Measurements from ENCODE around the gene CFAP53. TPM values are rescaled to one million over a fixed set of nuclear protein-coding genes. Genes with fewer than 3 reads are reported as not detected.
"Not testable (repeated sequence)": the region's sequence is repeated elsewhere in the genome, so short reads cannot be mapped to it uniquely, and the experiment has no call there.

CFAP53 gene
- polyA plus RNA-seq, 2 donors: 0.13 to 0.33 TPM

DNA sequence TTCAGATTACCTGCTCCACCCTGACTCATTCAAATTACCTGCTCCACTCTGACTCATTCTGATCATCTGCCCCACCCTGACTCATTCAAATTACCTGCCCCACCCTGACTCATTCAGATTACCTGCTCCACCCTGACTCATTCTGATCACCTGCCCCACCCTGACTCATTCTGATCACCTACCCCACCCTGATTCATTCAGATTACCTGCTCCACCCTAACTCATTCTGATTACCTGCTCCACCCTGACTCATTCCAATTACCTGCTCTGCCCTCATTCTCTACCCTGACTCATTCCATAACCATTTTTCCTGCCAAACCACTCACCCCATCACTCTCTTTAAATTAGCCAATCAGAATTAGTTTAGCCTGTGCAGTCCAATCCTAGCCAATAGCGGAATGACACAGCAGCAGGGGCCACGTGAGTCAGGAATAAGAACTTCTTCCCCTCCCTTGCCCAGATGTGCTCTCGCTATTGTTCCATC is 26.2 kb downstream of the CFAP53 start:
- Histone ChIP-seq H3K27ac (ENCODE audit: low read depth in 2 of 2, low read length in 1 of 2) (peak overlapping the region; percentile 5 to 76), H3K27me3 (ENCODE audit: control insufficient read depth in 1 of 2, insufficient read depth in 2 of 2, low read length in 2 of 2) (no peaks in the 10 kb centered on the region), H3K36me3 (ENCODE audit: control insufficient read depth in 2 of 2, insufficient read depth in 2 of 2, low read length in 1 of 2) (no peaks in the 10 kb centered on the region), H3K4me3 (ENCODE audit: low read depth in 1 of 2, low read length in 2 of 2) (no peak overlapping the region), H3K4me1 (ENCODE audit: control insufficient read depth in 2 of 2, insufficient read depth in 2 of 2, low read length in 1 of 2) (no peaks in the 10 kb centered on the region), H3K9me3 (ENCODE audit: control insufficient read depth in 2 of 2, insufficient read depth in 1 of 2, low read depth in 1 of 2, low read length in 1 of 2) (no peaks in the 10 kb centered on the region)
- 74 to 81% methylated on average over 3 of the region's 3 CpGs for WGBS, 2 donors

- WGBS, 2 donors: 62 to 72% methylated on average over 2 of the region's 2 CpGs
- H3K27ac ChIP-seq (ENCODE audit: low read depth in 2 of 2, low read length in 1 of 2): no peak overlapping the region
Observed at GRCh38 chr18:50232419-50232818, 33.9 kb downstream of the CFAP53 start.

DNA sequence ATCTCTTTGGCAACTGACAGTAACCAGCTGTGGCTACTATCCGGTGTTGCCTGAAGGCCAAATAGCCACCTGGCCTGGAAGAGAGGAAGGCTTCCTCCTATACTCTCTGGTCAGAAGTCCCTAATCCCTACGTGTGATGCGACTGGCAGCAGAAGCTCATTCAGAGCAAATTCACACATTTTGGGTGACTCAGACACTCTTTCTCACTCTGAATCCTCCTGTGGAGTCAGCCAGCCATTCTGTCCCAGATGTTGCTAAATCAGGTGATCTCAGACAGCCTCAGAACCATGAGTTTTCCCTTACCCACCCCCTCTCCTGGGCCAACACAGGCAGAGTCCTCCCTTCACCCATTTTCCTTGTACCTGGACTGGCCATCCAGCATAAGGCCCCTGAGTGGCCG is 34.7 kb downstream of the CFAP53 start:
- H3K27me3 ChIP-seq (ENCODE audit: control insufficient read depth in 1 of 2, insufficient read depth in 2 of 2, low read length in 2 of 2): no peaks in the 10 kb centered on the region
- no peak overlapping the region for H3K4me3 ChIP-seq (ENCODE audit: low read depth in 1 of 2, low read length in 2 of 2)
- 65 to 66% methylated on average over 4 of the region's 4 CpGs for WGBS, 2 donors
- H3K36me3 ChIP-seq (ENCODE audit: control insufficient read depth in 2 of 2, insufficient read depth in 2 of 2, low read length in 1 of 2): no peaks in the 10 kb centered on the region
- no peaks in the 10 kb centered on the region for H3K9me3 ChIP-seq (ENCODE audit: control insufficient read depth in 2 of 2, insufficient read depth in 1 of 2, low read depth in 1 of 2, low read length in 1 of 2)
- H3K27ac ChIP-seq (ENCODE audit: low read depth in 2 of 2, low read length in 1 of 2): no peak overlapping the region
- H3K4me1 ChIP-seq (ENCODE audit: control insufficient read depth in 2 of 2, insufficient read depth in 2 of 2, low read length in 1 of 2): no peaks in the 10 kb centered on the region

More at GRCh38 chr18:50232419-50232818, 33.9 kb downstream of the CFAP53 start:
- no peaks in the 10 kb centered on the region for H3K27me3 ChIP-seq (ENCODE audit: control insufficient read depth in 1 of 2, insufficient read depth in 2 of 2, low read length in 2 of 2)
- H3K36me3 ChIP-seq (ENCODE audit: control insufficient read depth in 2 of 2, insufficient read depth in 2 of 2, low read length in 1 of 2): no peaks in the 10 kb centered on the region
- no peak overlapping the region for H3K4me3 ChIP-seq (ENCODE audit: low read depth in 1 of 2, low read length in 2 of 2)
- no peaks in the 10 kb centered on the region for H3K9me3 ChIP-seq (ENCODE audit: control insufficient read depth in 2 of 2, insufficient read depth in 1 of 2, low read depth in 1 of 2, low read length in 1 of 2)
- no peaks in the 10 kb centered on the region for H3K4me1 ChIP-seq (ENCODE audit: control insufficient read depth in 2 of 2, insufficient read depth in 2 of 2, low read length in 1 of 2)

GRCh38 chr18:50220249-50220648 is 46.0 kb downstream of the CFAP53 start:
- H3K27ac ChIP-seq (ENCODE audit: low read depth in 2 of 2, low read length in 1 of 2); H3K4me3 ChIP-seq (ENCODE audit: low read depth in 1 of 2, low read length in 2 of 2); H3K36me3 ChIP-seq (ENCODE audit: control insufficient read depth in 2 of 2, insufficient read depth in 2 of 2, low read length in 1 of 2); H3K27me3 ChIP-seq (ENCODE audit: control insufficient read depth in 1 of 2, insufficient read depth in 2 of 2, low read length in 2 of 2); H3K9me3 ChIP-seq (ENCODE audit: control insufficient read depth in 2 of 2, insufficient read depth in 1 of 2, low read depth in 1 of 2, low read length in 1 of 2); H3K4me1 ChIP-seq (ENCODE audit: control insufficient read depth in 2 of 2, insufficient read depth in 2 of 2, low read length in 1 of 2): not testable (repeated sequence)
- WGBS, 2 donors: 87 to 91% methylated on average over 4 of the region's 4 CpGs

DNA sequence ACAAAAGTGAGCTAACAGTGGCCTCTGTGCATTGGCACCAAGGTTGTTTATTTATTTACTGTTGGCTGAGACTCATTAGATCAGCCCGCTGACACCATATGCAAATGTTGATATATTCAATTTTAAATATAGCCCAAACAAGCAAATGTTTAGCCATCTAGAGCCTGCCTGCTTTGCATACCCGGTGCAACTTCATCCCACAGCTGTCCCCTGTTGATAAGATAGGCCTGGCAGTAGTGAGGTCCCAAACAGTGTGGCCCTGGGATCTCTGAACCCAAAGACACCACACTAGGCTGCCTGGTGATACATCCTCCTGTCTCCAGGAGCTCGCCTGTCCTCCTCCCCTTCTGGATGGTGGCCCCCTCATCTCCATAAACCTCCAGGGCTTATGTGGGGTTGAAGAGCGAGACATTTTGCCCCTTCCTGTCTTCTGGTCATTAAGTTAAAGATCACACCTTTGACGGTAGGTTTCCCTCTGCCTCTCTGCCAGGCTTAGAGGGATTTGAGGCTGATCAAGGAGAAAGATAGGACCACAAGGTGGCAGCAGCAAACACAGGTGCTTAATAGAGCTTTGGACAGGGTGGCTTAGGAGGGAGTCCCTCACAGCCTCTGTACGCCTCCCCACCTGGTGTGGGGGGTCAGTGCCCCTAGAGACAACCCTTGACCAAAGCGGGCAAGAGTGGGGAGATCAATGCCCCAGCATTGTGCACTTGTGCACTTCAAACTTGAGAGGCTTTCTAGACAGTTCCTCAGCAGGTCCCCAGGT is 47.7 kb downstream of the CFAP53 start:
- H3K36me3 ChIP-seq (ENCODE audit: control insufficient read depth in 2 of 2, insufficient read depth in 2 of 2, low read length in 1 of 2): no peaks in the 10 kb centered on the region
- 55 to 59% methylated on average over 7 of the region's 7 CpGs for WGBS, 2 donors

DNA sequence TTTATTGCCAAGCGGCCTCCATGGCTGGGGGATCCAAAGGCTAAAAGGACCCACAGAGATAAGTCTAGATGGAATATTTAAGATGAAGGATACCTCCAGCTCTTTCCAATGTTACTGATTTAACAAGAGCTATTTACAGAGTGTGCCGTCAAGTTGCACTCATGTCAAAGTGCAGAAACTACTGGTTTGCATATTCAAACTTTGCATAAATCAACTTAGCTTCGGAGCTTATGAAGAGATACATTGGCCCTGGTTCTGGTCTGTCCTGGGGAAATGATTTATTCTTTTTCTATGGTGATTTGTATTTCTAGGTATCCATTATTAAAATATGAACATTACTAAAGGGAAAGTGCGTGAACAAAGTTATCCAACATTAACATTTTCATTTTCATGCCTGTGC is 57.0 kb downstream of the CFAP53 start:
- H3K27me3 ChIP-seq (ENCODE audit: control insufficient read depth in 1 of 2, insufficient read depth in 2 of 2, low read length in 2 of 2): no peaks in the 10 kb centered on the region
- WGBS, 2 donors: 90 to 91% methylated on average over 4 of the region's 4 CpGs

More for the DNA sequence above, 47.7 kb downstream of the CFAP53 start:
- no peaks in the 10 kb centered on the region for H3K27me3 ChIP-seq (ENCODE audit: control insufficient read depth in 1 of 2, insufficient read depth in 2 of 2, low read length in 2 of 2)
- no peaks in the 10 kb centered on the region for H3K4me1 ChIP-seq (ENCODE audit: control insufficient read depth in 2 of 2, insufficient read depth in 2 of 2, low read length in 1 of 2)
- no peak overlapping the region for H3K4me3 ChIP-seq (ENCODE audit: low read depth in 1 of 2, low read length in 2 of 2)
- H3K27ac ChIP-seq (ENCODE audit: low read depth in 2 of 2, low read length in 1 of 2): no peak overlapping the region
- H3K9me3 ChIP-seq (ENCODE audit: control insufficient read depth in 2 of 2, insufficient read depth in 1 of 2, low read depth in 1 of 2, low read length in 1 of 2): no peaks in the 10 kb centered on the region

DNA sequence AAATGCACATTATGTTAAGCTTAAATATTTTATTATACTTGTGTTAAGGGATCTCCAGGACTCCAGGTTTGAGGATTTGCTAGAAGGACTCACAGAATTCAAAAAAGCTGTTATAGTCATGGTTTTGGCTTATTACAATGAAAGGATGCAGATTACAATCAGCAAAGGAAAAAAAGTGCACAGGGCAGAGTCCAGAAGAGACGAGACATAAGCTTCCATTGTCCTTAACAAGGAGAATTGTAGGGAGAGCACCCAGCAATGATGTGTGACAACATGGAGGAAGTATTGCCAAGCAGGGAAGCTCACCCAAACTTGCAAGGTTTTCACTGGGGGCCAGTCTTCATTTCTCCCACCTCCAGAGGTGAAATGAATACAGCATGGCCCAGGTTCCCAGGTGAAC is 58.6 kb downstream of the CFAP53 start:
- H3K9me3 ChIP-seq (ENCODE audit: control insufficient read depth in 2 of 2, insufficient read depth in 1 of 2, low read depth in 1 of 2, low read length in 1 of 2): no peaks in the 10 kb centered on the region
- H3K27me3 ChIP-seq (ENCODE audit: control insufficient read depth in 1 of 2, insufficient read depth in 2 of 2, low read length in 2 of 2): no peaks in the 10 kb centered on the region
- no peaks in the 10 kb centered on the region for H3K36me3 ChIP-seq (ENCODE audit: control insufficient read depth in 2 of 2, insufficient read depth in 2 of 2, low read length in 1 of 2)
- H3K27ac ChIP-seq (ENCODE audit: low read depth in 2 of 2, low read length in 1 of 2): no peak overlapping the region
- 42 to 46% methylated on average over 1 of the region's 1 CpG for WGBS, 2 donors
- H3K4me3 ChIP-seq (ENCODE audit: low read depth in 1 of 2, low read length in 2 of 2): no peak overlapping the region
- H3K4me1 ChIP-seq (ENCODE audit: control insufficient read depth in 2 of 2, insufficient read depth in 2 of 2, low read length in 1 of 2): no peaks in the 10 kb centered on the region

More for the DNA sequence above, 57.0 kb downstream of the CFAP53 start:
- Histone ChIP-seq H3K4me3 (ENCODE audit: low read depth in 1 of 2, low read length in 2 of 2) (no peak overlapping the region), H3K27ac (ENCODE audit: low read depth in 2 of 2, low read length in 1 of 2) (no peak overlapping the region), H3K36me3 (ENCODE audit: control insufficient read depth in 2 of 2, insufficient read depth in 2 of 2, low read length in 1 of 2) (no peaks in the 10 kb centered on the region), H3K4me1 (ENCODE audit: control insufficient read depth in 2 of 2, insufficient read depth in 2 of 2, low read length in 1 of 2) (no peaks in the 10 kb centered on the region), H3K9me3 (ENCODE audit: control insufficient read depth in 2 of 2, insufficient read depth in 1 of 2, low read depth in 1 of 2, low read length in 1 of 2) (no peaks in the 10 kb centered on the region)

DNA sequence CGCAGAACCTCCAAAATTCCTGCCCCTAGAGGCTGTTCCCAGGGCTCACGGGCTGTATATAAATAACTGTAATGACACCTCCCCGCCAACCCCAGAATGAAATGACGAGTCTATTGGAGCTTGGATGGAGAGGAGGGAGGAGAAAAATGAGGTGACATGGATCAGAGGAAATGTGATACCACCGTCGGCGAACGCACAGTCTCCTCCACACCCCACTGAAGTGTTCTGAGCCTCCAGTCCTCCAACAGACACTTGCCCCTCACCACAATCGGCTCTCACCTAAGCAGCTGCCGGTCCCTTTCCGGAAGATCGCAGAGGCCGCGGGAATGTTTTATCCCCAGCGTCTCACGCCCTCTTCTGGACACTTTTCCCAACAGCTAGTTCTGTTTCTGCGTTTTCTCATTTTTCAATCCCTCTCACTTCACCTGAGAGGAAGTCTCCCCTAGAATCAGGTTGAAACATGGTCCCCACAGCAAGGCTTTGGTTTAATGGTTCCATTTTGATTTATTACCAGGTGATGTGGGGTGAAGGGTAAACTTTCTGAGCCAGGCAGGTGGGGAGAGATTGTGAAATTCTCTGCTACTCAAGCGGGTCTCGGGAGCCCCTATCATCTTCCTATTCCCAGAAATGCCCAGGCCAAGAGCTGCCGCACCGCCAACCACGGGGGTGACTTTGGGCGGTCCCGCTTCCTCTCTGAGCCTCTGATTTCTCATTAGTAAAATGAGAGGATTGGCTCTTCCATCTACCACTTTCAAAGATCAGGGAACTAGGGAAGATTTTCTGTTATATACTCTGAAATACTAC is 62.3 kb downstream of the CFAP53 start:
- Histone ChIP-seq H3K4me3 (ENCODE audit: low read depth in 1 of 2, low read length in 2 of 2) (no peak overlapping the region), H3K4me1 (ENCODE audit: control insufficient read depth in 2 of 2, insufficient read depth in 2 of 2, low read length in 1 of 2) (no peaks in the 10 kb centered on the region), H3K27me3 (ENCODE audit: control insufficient read depth in 1 of 2, insufficient read depth in 2 of 2, low read length in 2 of 2) (no peaks in the 10 kb centered on the region), H3K36me3 (ENCODE audit: control insufficient read depth in 2 of 2, insufficient read depth in 2 of 2, low read length in 1 of 2) (no peaks in the 10 kb centered on the region), H3K27ac (ENCODE audit: low read depth in 2 of 2, low read length in 1 of 2) (no peak overlapping the region), H3K9me3 (ENCODE audit: control insufficient read depth in 2 of 2, insufficient read depth in 1 of 2, low read depth in 1 of 2, low read length in 1 of 2) (no peaks in the 10 kb centered on the region)
- WGBS, 2 donors: 23 to 28% methylated on average over 24 of the region's 24 CpGs

GRCh38 chr18:50201476-50202018 is 64.7 kb downstream of the CFAP53 start:
- Histone ChIP-seq H3K4me3 (ENCODE audit: low read depth in 1 of 2, low read length in 2 of 2) (no peak overlapping the region), H3K27me3 (ENCODE audit: control insufficient read depth in 1 of 2, insufficient read depth in 2 of 2, low read length in 2 of 2) (no peaks in the 10 kb centered on the region), H3K27ac (ENCODE audit: low read depth in 2 of 2, low read length in 1 of 2) (no peak overlapping the region), H3K4me1 (ENCODE audit: control insufficient read depth in 2 of 2, insufficient read depth in 2 of 2, low read length in 1 of 2) (no peaks in the 10 kb centered on the region), H3K36me3 (ENCODE audit: control insufficient read depth in 2 of 2, insufficient read depth in 2 of 2, low read length in 1 of 2) (no peaks in the 10 kb centered on the region), H3K9me3 (ENCODE audit: control insufficient read depth in 2 of 2, insufficient read depth in 1 of 2, low read depth in 1 of 2, low read length in 1 of 2) (no peaks in the 10 kb centered on the region)
- 63 to 75% methylated on average over 1 of the region's 1 CpG for WGBS, 2 donors
